Osteoblast (primary cell): Measurements from ENCODE around the gene RNF31. TPM values are rescaled to one million over a fixed set of nuclear protein-coding genes. Genes with fewer than 3 reads are reported as not detected.

Source experiments
- DNase-seq: peaks from one replicate; pipeline ENCODE4 v3.0.0; 2011; ENCODE audit warnings: low spot score, mixed read lengths; ENCODE audit not compliant: insufficient read length; ENCODE audit errors: missing footprints
- H2AFZ ChIP-seq: 2 replicates; pipeline ENCODE4 v1.6.0; 2011; ENCODE audit warnings: mild to moderate bottlenecking, low read length
- H3K27ac ChIP-seq: 2 replicates; pipeline ENCODE4 v1.5.1; 2011; ENCODE audit warnings: mild to moderate bottlenecking, low read depth, low read length, moderate library complexity
- H3K27me3 ChIP-seq: 2 replicates; pipeline ENCODE4 v1.6.0; 2012; ENCODE audit warnings: mild to moderate bottlenecking, control low read depth, inconsistent platforms, low read length, moderate library complexity; ENCODE audit not compliant: insufficient read depth
- H3K36me3 ChIP-seq: 2 replicates; pipeline ENCODE4 v1.5.1; 2011; ENCODE audit warnings: mild to moderate bottlenecking, low read length, control low read depth, moderate library complexity; ENCODE audit not compliant: insufficient read depth
- H3K4me1 ChIP-seq: 2 replicates; pipeline ENCODE4 v1.5.1; 2011; ENCODE audit warnings: mild to moderate bottlenecking, low read length, control low read depth, moderate library complexity; ENCODE audit not compliant: insufficient read depth
- H3K4me2 ChIP-seq: 2 replicates; pipeline ENCODE4 v1.6.0; 2011; ENCODE audit warnings: mild to moderate bottlenecking, low read length; ENCODE audit not compliant: insufficient read depth
- H3K4me3 ChIP-seq: fragments of 200-600 bp; sonication (generic); 3 replicates; pipeline ENCODE4 v1.5.1; 2012; ENCODE audit warnings: mild to moderate bottlenecking, low read length, inconsistent platforms; ENCODE audit not compliant: insufficient read depth
- H3K79me2 ChIP-seq: 2 replicates; pipeline ENCODE4 v1.6.0; 2012; ENCODE audit warnings: mild to moderate bottlenecking, low read length, control low read depth, inconsistent platforms; ENCODE audit not compliant: insufficient read depth
- H3K9me3 ChIP-seq: 2 replicates; pipeline ENCODE4 v1.5.1; 2011; ENCODE audit warnings: low read depth, low read length, control low read depth
- H4K20me1 ChIP-seq: 2 replicates; pipeline ENCODE4 v1.6.0; 2012; ENCODE audit warnings: mild to moderate bottlenecking, low read length, control low read depth; ENCODE audit not compliant: insufficient read depth
- total RNA-seq: library from RNA; depleted of rRNA; stranded (reverse); fragments of >200 nt; gene quantifications from 2 replicates; pipeline ENCODE4 v1.2.3, GENCODE V29; 2012
- TF ChIP-seq, protein P1 (sequence below): IDR thresholded peaks from 2 replicates; pipeline ENCODE4 v1.5.1; 2011; ENCODE audit warnings: mild to moderate bottlenecking, low read depth, low read length, moderate library complexity; ENCODE audit errors: extremely low read depth

RNF31 gene
- total RNA-seq, 1 donor: 49.6 TPM

DNA sequence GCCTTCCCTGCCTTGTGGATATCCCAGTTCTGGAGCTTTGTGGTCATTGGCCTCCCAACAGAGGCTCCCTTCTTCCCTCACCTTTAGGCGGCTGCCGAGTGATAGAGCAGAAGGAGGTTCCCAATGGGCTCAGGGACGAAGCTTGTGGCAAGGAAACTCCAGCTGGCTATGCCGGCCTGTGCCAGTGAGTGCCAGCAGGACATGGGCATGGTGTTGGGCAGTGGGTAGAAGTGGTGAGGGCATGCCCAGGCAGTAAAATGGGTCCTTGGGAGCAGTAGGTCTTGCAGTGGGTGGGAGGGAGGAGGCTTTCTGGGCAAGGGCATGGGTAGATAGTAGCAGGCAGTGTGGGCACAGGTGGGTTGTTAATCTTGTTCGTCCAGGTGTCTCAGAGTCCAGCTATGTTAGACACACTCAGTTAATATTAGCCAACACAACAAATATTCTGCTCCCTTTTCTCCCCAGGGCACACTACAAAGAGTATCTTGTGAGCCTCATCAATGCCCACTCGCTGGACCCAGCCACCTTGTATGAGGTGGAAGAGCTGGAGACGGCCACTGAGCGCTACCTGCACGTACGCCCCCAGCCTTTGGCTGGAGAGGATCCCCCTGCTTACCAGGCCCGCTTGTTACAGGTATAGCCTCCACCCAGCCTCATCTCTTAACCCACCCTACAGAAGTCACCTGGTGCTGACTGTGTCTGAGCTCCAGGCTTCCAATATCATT is 12.6 kb downstream of the RNF31 start:
- no peaks in the 10 kb centered on the region for H3K27me3 ChIP-seq
- peaks cover 23% of the 10 kb centered on the region for H3K79me2 ChIP-seq
- H3K4me2 ChIP-seq: no peak overlapping the region
- peaks cover 74% of the 10 kb centered on the region for H3K36me3 ChIP-seq
- peak; percentile 41 for DNase-seq
- H3K27ac ChIP-seq: no peak overlapping the region
- H2AFZ ChIP-seq: no peak overlapping the region
- no peaks in the 10 kb centered on the region for H3K9me3 ChIP-seq
- H3K4me1 ChIP-seq: peaks cover 11% of the 10 kb centered on the region
- peaks cover 4% of the 10 kb centered on the region for H4K20me1 ChIP-seq
- TF ChIP-seq, protein P1, sequence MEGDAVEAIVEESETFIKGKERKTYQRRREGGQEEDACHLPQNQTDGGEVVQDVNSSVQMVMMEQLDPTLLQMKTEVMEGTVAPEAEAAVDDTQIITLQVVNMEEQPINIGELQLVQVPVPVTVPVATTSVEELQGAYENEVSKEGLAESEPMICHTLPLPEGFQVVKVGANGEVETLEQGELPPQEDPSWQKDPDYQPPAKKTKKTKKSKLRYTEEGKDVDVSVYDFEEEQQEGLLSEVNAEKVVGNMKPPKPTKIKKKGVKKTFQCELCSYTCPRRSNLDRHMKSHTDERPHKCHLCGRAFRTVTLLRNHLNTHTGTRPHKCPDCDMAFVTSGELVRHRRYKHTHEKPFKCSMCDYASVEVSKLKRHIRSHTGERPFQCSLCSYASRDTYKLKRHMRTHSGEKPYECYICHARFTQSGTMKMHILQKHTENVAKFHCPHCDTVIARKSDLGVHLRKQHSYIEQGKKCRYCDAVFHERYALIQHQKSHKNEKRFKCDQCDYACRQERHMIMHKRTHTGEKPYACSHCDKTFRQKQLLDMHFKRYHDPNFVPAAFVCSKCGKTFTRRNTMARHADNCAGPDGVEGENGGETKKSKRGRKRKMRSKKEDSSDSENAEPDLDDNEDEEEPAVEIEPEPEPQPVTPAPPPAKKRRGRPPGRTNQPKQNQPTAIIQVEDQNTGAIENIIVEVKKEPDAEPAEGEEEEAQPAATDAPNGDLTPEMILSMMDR: no peak
- H3K4me3 ChIP-seq: no peak overlapping the region

GRCh38 chr14:24160499-24160849 is 13.2 kb downstream of the RNF31 start:
- no peaks in the 10 kb centered on the region for H3K27me3 ChIP-seq
- no peak for DNase-seq
- H3K4me2 ChIP-seq: no peak overlapping the region
- H4K20me1 ChIP-seq: peaks cover 6% of the 10 kb centered on the region
- peak overlapping the region; percentile 88 for H3K27ac ChIP-seq
- H2AFZ ChIP-seq: no peak overlapping the region
- TF ChIP-seq, protein P1: no peak
- H3K4me3 ChIP-seq: no peak overlapping the region
- peaks cover 74% of the 10 kb centered on the region for H3K36me3 ChIP-seq
- H3K9me3 ChIP-seq: no peaks in the 10 kb centered on the region
- peaks cover 23% of the 10 kb centered on the region for H3K79me2 ChIP-seq
- H3K4me1 ChIP-seq: peaks cover 11% of the 10 kb centered on the region

DNA sequence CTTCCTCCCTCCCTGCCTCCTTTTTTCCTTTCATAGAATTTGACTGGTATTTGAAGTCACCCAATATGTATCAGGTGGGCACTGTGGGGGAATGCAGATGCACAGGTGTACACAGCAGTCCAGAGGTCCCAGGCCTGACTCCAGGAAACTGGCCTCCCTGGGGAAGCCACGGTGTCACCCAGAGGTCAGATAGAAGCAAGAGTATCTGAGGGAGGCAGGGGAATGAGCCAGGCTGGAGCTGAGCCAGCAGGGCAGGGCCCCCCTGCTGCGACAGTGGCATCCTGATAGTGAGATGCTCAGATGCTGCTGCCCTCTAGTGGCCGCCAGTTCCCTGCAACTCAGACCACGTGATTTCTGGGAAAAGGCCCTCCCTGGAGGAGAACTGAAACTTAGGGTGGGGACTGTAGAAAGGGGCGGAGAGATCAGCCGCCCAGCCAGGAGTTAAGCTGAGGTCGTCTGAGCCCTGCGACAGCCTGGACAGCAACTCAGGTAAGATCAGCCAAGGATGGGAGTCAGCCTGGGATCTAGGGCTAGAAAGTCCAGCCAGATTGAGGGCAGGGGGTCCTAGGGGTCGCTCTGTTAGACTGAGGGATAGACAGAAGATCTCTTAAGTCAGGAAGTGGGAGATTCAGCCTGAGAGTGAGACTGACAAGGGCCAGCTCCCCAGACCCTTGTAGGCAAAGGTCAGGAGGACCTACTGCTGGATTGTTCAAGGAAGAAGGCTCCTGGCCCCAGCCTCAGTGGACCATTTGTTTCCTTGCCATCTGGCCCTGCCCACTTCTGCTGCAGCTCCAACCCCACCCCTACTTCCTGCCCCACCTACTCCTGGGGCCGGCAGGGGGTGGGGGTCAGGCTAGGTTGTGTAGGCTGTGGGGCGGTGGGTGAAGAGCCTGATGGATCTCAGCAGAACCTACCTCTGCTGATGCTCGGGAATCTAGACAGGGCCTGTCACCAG is 13.8 kb downstream of the RNF31 start, which contains the start of gene IRF9:
IRF9 (plus strand) TSS at position 416 of the 955 bp plus-strand sequence. CDS start 880 bp downstream, outside the sequence.
- Histone ChIP-seq H3K27ac (peak within 1 kb of the TSS; percentile 88), H2AFZ (peak within 1 kb of the TSS; percentile 42), H3K4me2 (peak within 1 kb of the TSS; percentile 97), H3K9me3 (no peaks in the 10 kb centered on the region), H4K20me1 (peaks cover 6% of the 10 kb centered on the region), H3K36me3 (peaks cover 74% of the 10 kb centered on the region), H3K4me1 (peaks cover 11% of the 10 kb centered on the region), H3K79me2 (peaks cover 23% of the 10 kb centered on the region), H3K4me3 (peak within 1 kb of the TSS; percentile 82), H3K27me3 (no peaks in the 10 kb centered on the region)
- peak; percentile 98 for DNase-seq
- TF ChIP-seq, protein P1: peak; percentile 98
